CD4-positive, alpha-beta T cell treated with Interleukin-17A for 1 hour (primary cell): Measurements from ENCODE around the gene XPO5.
A peak's percentile ranks its signal among the peaks of the same experiment; 100 is the strongest.

Experiments
- DNase-seq: peaks from one replicate; pipeline ENCODE4 v3.0.0-alpha.2; 2020

XPO5 gene

DNA sequence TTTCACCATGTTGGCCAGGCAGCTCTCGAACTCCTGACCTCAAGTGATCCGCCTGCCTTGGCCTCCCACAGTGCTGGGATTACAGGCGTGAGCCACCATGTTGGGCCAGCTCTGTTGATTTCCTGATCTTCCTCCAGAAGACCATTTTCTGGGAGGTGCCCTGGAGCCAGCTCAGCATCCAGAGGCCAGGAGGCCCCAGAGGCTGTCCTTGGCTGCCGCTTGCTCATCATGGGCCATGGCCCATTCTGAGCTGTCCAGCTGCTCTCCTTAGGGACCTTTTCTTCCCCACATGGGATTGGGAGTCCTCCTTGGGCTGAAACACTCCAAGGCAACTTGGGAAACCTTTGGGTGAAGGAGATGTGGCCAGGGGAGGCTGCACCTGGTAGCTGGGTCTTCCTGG lies 81.1 kb downstream of the XPO5 start:
- no peak for DNase-seq

- no peak for DNase-seq
These were observed 81.5 kb downstream of the XPO5 start for GRCh38 chr6:43494321-43494720.

GRCh38 chr6:43493833-43494232 lies 82.0 kb downstream of the XPO5 start:
- DNase-seq = no peak

GRCh38 chr6:43493230-43493629 lies 82.6 kb downstream of the XPO5 start:
- DNase-seq = no peak

DNA sequence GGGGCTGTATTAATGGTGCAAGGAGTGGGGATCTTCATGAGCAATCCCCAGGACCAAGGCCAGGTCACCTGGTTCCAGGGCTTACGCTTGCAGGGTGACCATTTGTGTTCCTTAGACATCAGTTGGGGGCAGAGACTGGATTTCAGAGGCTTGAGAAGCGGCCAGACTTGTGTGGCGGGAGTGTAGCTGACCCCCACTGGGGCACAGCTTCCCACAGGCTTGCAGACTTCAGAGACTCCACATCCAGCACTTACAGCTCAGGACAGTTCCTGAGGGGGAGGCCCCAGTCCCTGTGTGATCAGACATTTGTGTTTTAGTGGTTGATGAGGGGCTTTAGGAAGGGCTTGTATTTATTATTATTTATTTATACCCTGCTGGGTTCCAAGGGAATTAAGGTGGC lies 83.2 kb downstream of the XPO5 start:
- DNase-seq = no peak

DNA sequence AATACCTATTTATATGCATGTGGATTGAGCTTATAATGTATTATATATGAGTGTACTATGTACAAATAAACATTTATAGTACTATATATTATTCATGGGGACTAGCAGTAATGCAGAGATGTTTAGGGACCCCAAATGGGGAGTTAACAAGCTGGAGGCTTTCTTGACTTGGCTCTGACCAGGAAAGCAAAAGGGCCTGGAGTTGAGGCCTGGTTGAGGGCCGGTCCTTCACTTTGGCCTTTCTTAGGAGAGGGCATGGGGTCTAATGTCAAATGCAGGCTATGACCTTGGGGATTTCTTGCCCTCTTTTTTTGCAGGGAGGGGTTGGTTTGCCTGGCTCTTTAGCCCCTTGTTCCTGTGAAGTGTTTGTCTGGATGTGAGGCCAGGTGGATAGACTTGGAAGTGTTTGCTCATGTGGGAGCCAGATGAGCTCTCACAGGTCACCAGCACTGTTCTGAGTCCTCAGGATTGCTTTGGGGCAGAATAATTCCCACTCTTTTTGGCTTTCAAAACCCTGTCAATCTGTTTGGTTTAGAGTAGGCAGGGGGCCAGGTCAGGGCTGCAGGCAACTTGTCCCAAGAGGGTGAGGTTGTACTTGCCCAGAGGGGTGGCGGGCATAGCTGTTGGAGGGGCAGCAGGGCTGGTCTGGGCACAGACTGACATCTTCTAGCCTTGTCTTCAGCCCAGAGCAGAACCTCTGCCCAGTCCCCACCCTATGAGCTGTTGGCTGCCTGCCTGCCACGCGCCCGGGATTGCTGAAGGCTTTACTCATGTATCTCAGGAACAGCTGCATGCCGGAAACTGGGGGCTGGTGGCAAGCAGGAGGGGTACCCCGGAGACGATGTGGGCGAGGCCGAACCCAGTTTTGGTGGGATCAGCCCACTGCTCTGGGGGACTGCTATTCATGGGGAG lies 83.8 kb downstream of the XPO5 start:
- no peak for DNase-seq

DNA sequence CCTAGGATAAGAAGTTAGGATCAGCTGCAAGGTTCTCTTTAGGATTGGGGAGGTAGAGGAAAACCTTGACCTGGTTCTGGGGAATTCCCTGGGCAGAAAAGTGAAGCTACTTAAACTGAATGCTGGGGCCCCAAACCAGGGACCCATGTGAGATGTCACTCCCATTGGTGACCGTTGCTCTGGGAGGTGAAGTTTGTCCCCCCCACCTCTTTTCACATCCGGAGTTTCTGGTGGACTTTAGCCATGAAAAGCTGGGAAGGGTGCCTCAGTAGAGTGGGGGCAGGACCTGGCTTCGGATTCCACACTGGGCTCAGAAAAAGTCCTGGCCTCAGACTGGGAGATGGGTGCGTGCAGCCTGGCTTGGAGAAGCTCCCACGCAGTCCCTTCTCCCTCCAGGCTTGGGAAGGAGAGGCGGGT lies 85.3 kb downstream of the XPO5 start:
- DNase-seq = no peak

- DNase-seq = no peak
These were observed 86.4 kb downstream of the XPO5 start for GRCh38 chr6:43489277-43490072.

DNA sequence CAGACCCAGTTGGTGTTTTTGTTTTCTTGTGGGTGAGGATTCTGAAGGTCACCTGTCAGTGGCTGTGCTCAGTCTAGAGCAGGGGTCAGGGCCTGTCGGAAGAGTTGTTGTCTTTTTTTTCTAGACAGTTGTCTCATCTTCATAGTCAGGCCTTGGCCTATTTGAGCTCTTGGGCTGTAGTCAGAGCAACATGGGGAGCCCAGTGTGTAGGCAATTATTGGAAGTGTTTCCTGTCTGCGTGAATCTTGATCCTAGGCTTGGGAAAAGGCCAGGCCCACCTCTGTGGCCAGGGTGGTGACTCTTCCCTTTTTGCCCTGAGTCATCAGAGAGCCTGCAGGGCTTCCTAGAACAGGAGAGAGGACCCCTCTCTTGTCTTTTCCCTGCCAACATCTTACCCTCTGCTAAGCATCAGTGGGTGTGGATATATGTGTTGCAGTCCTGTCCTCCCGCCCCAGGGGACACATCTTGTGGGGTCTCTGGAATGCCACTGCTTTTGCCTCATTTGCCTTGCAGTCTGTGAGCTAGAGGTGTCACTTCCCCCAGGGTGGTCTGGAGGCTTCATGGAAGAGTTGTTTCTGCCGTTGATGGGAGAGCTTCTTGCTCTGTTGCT lies 87.1 kb downstream of the XPO5 start:
- no peak for DNase-seq

GRCh38 chr6:43481591-43482236 lies 94.1 kb downstream of the XPO5 start:
- no peak for DNase-seq

DNA sequence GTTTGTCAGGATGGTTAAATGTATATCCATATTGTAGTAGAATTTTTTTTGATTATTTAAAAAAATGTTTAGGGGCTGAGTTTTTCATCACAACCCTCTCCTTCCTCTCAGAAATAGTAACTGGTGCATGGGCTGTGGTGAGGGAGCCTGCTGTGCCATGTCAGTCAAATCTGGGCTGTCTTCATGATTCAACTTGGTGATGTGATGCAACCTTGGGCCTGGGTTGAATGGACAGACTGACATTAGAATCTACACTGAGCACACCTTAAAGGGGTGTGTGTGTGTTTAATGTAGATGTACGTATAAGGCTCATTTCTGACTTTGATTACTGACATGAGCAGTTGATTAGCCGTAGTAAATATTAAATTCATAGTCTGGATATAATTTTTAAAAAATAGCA lies 94.8 kb downstream of the XPO5 start:
- no peak for DNase-seq

DNA sequence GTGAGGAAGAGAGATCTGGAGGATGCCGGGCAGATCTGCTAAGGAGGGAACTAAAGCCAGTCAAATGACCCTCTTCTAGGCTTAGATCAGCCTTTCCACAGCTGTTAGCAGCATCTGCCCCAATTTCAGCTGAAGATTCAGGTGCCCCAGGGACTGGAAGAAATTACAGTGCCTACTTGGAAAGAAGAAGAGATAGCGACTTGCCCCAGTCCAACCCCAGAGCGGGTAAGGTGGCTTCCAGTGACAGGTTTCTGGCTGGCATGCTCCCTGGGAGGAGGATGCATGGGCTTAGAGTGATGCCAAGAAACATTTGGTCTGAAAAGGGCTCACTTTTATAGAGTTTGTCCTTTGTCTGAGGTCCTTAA lies 97.8 kb downstream of the XPO5 start:
- peak; percentile 21 for DNase-seq

GRCh38 chr6:43477235-43478007 lies 98.4 kb downstream of the XPO5 start, which contains the start of gene TJAP1:
Gene TJAP1, plus strand, starts transcription at chr6:43477570. Its CDS starts 21,432 bp downstream, at chr6:43499002.
- DNase-seq = peak; percentile 96

- peak; percentile 30 for DNase-seq
These were observed 99.1 kb downstream of the XPO5 start for GRCh38 chr6:43476746-43477145.

DNA sequence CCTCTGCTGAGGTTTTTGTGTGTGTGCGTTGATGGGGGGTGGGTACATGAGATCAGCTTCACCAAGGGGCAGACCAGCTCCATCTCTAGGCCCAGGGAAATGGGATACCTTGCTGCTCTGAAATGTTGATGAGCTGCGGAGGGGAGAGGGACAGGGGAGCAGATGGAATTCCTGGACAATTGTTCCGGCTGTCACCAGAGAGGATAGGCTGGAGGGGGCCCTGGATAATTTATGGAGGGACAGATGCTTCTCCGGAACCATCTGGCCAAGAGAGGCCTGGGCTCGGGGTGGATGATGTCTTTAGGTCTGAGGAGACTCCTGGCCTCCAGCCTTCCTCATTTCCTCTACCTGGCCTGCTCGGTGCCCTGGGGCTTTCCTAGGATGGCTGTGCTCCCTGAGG lies 100.3 kb downstream of the XPO5 start:
- no peak for DNase-seq

DNA sequence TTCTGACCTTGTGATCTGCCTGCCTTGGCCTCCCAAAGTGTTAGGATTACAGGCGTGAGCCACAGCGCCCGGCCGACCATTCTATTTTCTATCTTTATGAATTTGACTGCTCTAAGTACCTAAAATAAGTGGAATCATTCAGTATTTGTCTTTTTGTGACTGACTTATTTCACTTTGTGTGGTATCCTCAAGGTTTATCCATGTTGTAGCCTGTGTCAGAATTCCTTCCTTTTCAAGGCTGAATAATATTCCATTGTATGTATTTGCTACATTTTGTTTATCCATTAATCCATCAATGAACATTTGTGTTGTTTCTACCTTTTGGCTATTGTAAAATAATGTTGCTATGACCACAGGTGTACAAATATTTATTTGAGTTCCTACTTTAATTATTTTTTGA lies 103.3 kb downstream of the XPO5 start:
- no peak for DNase-seq
